C4-2B (cell line): ENCODE data around the gene HHLA2.
A peak's percentile ranks its signal among the peaks of the same experiment; 100 is the strongest.

Experiments used
- H3K27ac ChIP-seq: fragments of 450-650 bp; 2 replicates; pipeline ENCODE4 v1.5.1; 2017
- CTCF ChIP-seq: fragments of 450-650 bp; conservative IDR thresholded peaks from 2 replicates; pipeline ENCODE4 v1.5.1; 2017; ENCODE audit warnings: mild to moderate bottlenecking
- ZFX ChIP-seq: fragments of 450-650 bp; IDR thresholded peaks from 2 replicates; pipeline ENCODE4 v1.6.1; 2017

Gene HHLA2

GRCh38 chr3:108406661-108407206 is 110.4 kb downstream of the HHLA2 start:
- H3K27ac ChIP-seq = peak overlapping the region; percentile 65; the same call in 1 of the 2 replicates
- no peak for TF ChIP-seq ZFX
- peak; percentile 52 for TF ChIP-seq CTCF

- TF ChIP-seq CTCF (no peak), ZFX (no peak)
- peak overlapping the region; percentile 69; the same call in 1 of the 2 replicates for H3K27ac ChIP-seq
Measured at GRCh38 chr3:108407886-108408285, 111.5 kb downstream of the HHLA2 start.

- TF ChIP-seq CTCF (no peak), ZFX (no peak)
- peak overlapping the region; percentile 69 for H3K27ac ChIP-seq
Measured at GRCh38 chr3:108408883-108409799, 112.8 kb downstream of the HHLA2 start.

- H3K27ac ChIP-seq = peak overlapping the region; percentile 69; the same call in 1 of the 2 replicates
Measured at GRCh38 chr3:108409800-108410178, 113.4 kb downstream of the HHLA2 start.

GRCh38 chr3:108410531-108410984 is 114.2 kb downstream of the HHLA2 start:
- peak overlapping the region; percentile 69 for H3K27ac ChIP-seq
- TF ChIP-seq ZFX (no peak), CTCF (no peak)

More at GRCh38 chr3:108409800-108410178, 113.4 kb downstream of the HHLA2 start:
- no peak for TF ChIP-seq CTCF
- TF ChIP-seq ZFX = no peak

GRCh38 chr3:108412121-108412750 is 115.9 kb downstream of the HHLA2 start:
- H3K27ac ChIP-seq = peak overlapping the region; percentile 55; the same call in 1 of the 2 replicates
- TF ChIP-seq ZFX (no peak), CTCF (no peak)

- no peak overlapping the region for H3K27ac ChIP-seq
- TF ChIP-seq ZFX (no peak), CTCF (no peak)
Measured at GRCh38 chr3:108414007-108414406, 117.7 kb downstream of the HHLA2 start.
